Measurements from ENCODE around the gene CNTD1.
A peak's percentile ranks its signal among the peaks of the same experiment; 100 is the strongest.

The CNTD1 gene

GRCh38 chr17:42779936-42780850 is 18.5 kb upstream of the CNTD1 start, which contains the start of gene WNK4:
WNK4 (plus strand) TSS chr17:42780610; CDS start chr17:42780699, 89 bp downstream.
- DNase-seq: peak; percentile 91

- DNase-seq: no peak
These were observed 17.6 kb upstream of the CNTD1 start for GRCh38 chr17:42780851-42781638.

GRCh38 chr17:42781639-42782165 is 17.0 kb upstream of the CNTD1 start:
- no peak for DNase-seq

GRCh38 chr17:42782166-42783061 is 16.2 kb upstream of the CNTD1 start:
- peak; percentile 57 for DNase-seq

- DNase-seq: peak; percentile 94
These were observed 15.4 kb upstream of the CNTD1 start for GRCh38 chr17:42783062-42783790.

- no peak for DNase-seq
These were observed 14.9 kb upstream of the CNTD1 start for GRCh38 chr17:42783791-42784138.

GRCh38 chr17:42784409-42784808 is 14.3 kb upstream of the CNTD1 start:
- no peak for DNase-seq

GRCh38 chr17:42784811-42785592 is 13.7 kb upstream of the CNTD1 start:
- no peak for DNase-seq

GRCh38 chr17:42787266-42787665 is 11.4 kb upstream of the CNTD1 start:
- DNase-seq: no peak

GRCh38 chr17:42791948-42792347 is 6.7 kb upstream of the CNTD1 start:
- no peak for DNase-seq

GRCh38 chr17:42792545-42792944 is 6.1 kb upstream of the CNTD1 start:
- DNase-seq: no peak

GRCh38 chr17:42795061-42795460 is 3.6 kb upstream of the CNTD1 start:
- no peak for DNase-seq

GRCh38 chr17:42795465-42795864 is 3.2 kb upstream of the CNTD1 start:
- DNase-seq: no peak

- no peak for DNase-seq
These were observed 2.4 kb upstream of the CNTD1 start for GRCh38 chr17:42796066-42796758.

- DNase-seq: no peak
These were observed 1.3 kb upstream of the CNTD1 start for GRCh38 chr17:42797067-42798007.

GRCh38 chr17:42798011-42798382 is 664 bp upstream of the CNTD1 start:
- no peak for DNase-seq

GRCh38 chr17:42803074-42803883 is 4.6 kb downstream of the CNTD1 start:
- peak; percentile 31 for DNase-seq

- no peak for DNase-seq
These were observed 6.3 kb downstream of the CNTD1 start for GRCh38 chr17:42804918-42805367.

All from NCI-H226 (cell line).